ENCODE results near the gene MAP3K2.

Gene MAP3K2

DNA sequence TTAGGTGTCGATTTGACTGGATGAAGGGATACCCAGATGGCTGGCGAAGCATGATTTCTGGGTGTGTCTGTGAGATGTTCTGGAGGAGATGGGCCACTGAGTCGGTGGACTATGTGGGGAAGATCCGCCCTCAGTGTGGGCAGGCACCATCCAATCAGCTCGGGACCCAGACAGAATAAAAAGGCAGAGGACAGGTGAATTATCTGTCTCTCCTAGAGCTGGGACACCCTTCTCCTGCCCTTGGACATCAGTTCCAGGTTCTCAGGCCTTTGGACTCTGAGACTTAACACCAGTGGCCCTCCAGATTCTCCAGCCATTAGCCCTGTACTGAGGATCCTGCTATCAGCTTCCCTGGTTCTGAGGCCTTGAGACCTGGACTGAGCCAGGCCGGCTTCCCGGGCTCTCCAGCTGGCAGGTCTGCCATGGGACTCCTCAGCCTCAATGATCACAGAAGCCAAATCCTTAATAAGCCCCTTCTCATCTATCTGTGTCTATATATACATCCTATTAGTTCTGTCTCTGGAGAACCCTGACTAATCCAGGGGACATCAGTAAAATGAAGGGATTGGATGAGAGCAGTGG is 42.2 kb upstream of the MAP3K2 start:
- TF ChIP-seq, protein P1, sequence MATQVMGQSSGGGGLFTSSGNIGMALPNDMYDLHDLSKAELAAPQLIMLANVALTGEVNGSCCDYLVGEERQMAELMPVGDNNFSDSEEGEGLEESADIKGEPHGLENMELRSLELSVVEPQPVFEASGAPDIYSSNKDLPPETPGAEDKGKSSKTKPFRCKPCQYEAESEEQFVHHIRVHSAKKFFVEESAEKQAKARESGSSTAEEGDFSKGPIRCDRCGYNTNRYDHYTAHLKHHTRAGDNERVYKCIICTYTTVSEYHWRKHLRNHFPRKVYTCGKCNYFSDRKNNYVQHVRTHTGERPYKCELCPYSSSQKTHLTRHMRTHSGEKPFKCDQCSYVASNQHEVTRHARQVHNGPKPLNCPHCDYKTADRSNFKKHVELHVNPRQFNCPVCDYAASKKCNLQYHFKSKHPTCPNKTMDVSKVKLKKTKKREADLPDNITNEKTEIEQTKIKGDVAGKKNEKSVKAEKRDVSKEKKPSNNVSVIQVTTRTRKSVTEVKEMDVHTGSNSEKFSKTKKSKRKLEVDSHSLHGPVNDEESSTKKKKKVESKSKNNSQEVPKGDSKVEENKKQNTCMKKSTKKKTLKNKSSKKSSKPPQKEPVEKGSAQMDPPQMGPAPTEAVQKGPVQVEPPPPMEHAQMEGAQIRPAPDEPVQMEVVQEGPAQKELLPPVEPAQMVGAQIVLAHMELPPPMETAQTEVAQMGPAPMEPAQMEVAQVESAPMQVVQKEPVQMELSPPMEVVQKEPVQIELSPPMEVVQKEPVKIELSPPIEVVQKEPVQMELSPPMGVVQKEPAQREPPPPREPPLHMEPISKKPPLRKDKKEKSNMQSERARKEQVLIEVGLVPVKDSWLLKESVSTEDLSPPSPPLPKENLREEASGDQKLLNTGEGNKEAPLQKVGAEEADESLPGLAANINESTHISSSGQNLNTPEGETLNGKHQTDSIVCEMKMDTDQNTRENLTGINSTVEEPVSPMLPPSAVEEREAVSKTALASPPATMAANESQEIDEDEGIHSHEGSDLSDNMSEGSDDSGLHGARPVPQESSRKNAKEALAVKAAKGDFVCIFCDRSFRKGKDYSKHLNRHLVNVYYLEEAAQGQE (IDR thresholded peaks at IDR 0.05; ENCODE audit: insufficient read depth in 1 of 2, low read depth in 2 of 2, low read length in 2 of 2): no peak
- TF ChIP-seq TAF1 (IDR thresholded peaks at IDR 0.05; ENCODE audit: borderline replicate concordance, insufficient read depth, low read length) (no peak), FOXP2 (optimal IDR thresholded peaks at IDR 0.05; ENCODE audit: borderline replicate concordance, extremely low read depth, extremely low read length, insufficient read depth) (no peak), POLR2AphosphoS5 (IDR thresholded peaks at IDR 0.05; ENCODE audit: low read depth, low read length) (no peak), SIN3A (IDR thresholded peaks at IDR 0.05; ENCODE audit: borderline replicate concordance, insufficient read depth, low read length) (no peak)

DNA sequence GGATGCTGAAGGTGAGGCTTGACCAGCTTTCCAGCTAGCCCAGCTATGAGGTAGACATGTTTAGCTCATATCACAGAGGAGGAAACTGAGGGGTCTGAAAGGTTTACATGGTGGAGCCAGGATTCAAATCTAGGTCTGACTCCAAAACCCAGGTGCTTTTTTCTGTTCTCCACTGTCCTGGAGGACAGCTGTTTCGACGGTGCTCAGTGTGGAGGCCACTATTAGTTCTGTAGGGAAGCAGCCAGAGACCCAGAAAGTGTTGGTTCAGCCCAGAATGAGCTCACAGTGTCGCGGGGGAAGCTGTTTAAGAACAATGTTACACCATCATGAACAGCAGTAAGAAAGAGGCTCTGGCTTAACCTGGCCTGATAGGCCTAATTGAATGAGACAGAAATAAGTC is 41.5 kb upstream of the MAP3K2 start:
- TF ChIP-seq FOXP2 (optimal IDR thresholded peaks at IDR 0.05; ENCODE audit: borderline replicate concordance, extremely low read depth, extremely low read length, insufficient read depth): no peak
- TF ChIP-seq POLR2AphosphoS5 (IDR thresholded peaks at IDR 0.05; ENCODE audit: low read depth, low read length): no peak
- TF ChIP-seq, protein P1 (IDR thresholded peaks at IDR 0.05; ENCODE audit: insufficient read depth in 1 of 2, low read depth in 2 of 2, low read length in 2 of 2): no peak
- TF ChIP-seq TAF1 (IDR thresholded peaks at IDR 0.05; ENCODE audit: borderline replicate concordance, insufficient read depth, low read length): no peak
- TF ChIP-seq SIN3A (IDR thresholded peaks at IDR 0.05; ENCODE audit: borderline replicate concordance, insufficient read depth, low read length): no peak

DNA sequence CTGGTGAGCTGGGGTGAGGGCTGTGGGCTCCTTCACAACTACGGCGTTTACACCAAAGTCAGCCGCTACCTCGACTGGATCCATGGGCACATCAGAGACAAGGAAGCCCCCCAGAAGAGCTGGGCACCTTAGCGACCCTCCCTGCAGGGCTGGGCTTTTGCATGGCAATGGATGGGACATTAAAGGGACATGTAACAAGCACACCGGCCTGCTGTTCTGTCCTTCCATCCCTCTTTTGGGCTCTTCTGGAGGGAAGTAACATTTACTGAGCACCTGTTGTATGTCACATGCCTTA is 41.0 kb upstream of the MAP3K2 start:
- TF ChIP-seq POLR2AphosphoS5 (IDR thresholded peaks at IDR 0.05; ENCODE audit: low read depth, low read length) (no peak), TAF1 (IDR thresholded peaks at IDR 0.05; ENCODE audit: borderline replicate concordance, insufficient read depth, low read length) (no peak), SIN3A (IDR thresholded peaks at IDR 0.05; ENCODE audit: borderline replicate concordance, insufficient read depth, low read length) (no peak)
- TF ChIP-seq, protein P1 (IDR thresholded peaks at IDR 0.05; ENCODE audit: insufficient read depth in 1 of 2, low read depth in 2 of 2, low read length in 2 of 2): no peak

DNA sequence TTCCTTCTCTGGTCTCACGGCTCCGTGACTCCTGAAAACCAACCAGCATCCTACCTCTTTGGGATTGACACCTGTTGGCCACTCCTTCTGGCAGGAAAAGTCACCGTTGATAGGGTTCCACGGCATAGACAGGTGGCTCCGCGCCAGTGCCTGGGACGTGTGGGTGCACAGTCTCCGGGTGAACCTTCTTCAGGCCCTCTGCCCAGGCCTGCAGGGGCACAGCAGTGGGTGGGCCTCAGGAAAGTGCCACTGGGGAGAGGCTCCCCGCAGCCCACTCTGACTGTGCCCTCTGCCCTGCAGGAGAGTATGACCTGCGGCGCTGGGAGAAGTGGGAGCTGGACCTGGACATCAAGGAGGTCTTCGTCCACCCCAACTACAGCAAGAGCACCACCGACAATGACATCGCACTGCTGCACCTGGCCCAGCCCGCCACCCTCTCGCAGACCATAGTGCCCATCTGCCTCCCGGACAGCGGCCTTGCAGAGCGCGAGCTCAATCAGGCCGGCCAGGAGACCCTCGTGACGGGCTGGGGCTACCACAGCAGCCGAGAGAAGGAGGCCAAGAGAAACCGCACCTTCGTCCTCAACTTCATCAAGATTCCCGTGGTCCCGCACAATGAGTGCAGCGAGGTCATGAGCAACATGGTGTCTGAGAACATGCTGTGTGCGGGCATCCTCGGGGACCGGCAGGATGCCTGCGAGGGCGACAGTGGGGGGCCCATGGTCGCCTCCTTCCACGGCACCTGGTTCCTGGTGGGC is 40.5 kb upstream of the MAP3K2 start:
- TF ChIP-seq SIN3A (IDR thresholded peaks at IDR 0.05; ENCODE audit: borderline replicate concordance, insufficient read depth, low read length) (no peak), TAF1 (IDR thresholded peaks at IDR 0.05; ENCODE audit: borderline replicate concordance, insufficient read depth, low read length) (no peak)

DNA sequence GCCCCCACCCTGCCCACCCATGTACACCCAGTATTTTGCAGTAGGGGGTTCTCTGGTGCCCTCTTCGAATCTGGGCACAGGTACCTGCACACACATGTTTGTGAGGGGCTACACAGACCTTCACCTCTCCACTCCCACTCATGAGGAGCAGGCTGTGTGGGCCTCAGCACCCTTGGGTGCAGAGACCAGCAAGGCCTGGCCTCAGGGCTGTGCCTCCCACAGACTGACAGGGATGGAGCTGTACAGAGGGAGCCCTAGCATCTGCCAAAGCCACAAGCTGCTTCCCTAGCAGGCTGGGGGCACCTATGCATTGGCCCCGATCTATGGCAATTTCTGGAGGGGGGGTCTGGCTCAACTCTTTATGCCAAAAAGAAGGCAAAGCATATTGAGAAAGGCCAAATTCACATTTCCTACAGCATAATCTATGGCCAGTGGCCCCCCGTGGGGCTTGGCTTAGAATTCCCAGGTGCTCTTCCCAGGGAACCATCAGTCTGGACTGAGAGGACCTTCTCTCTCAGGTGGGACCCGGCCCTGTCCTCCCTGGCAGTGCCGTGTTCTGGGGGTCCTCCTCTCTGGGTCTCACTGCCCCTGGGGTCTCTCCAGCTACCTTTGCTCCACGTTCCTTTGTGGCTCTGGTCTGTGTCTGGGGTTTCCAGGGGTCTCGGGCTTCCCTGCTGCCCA is 39.7 kb upstream of the MAP3K2 start:
- TF ChIP-seq, protein P1 (IDR thresholded peaks at IDR 0.05; ENCODE audit: insufficient read depth in 1 of 2, low read depth in 2 of 2, low read length in 2 of 2): no peak
- TF ChIP-seq POLR2AphosphoS5 (IDR thresholded peaks at IDR 0.05; ENCODE audit: low read depth, low read length) (no peak), FOXP2 (optimal IDR thresholded peaks at IDR 0.05; ENCODE audit: borderline replicate concordance, extremely low read depth, extremely low read length, insufficient read depth) (no peak), TAF1 (IDR thresholded peaks at IDR 0.05; ENCODE audit: borderline replicate concordance, insufficient read depth, low read length) (no peak), SIN3A (IDR thresholded peaks at IDR 0.05; ENCODE audit: borderline replicate concordance, insufficient read depth, low read length) (no peak)
